BE2C (cell line): ENCODE data around the gene TEPSIN.

Source experiments
- DNase-seq: peaks from one replicate; pipeline ENCODE4 v3.0.0-alpha.2; 2020
- H3K27me3 ChIP-seq: fragments of 250-450 bp; sonication (Bioruptor Pico); 2 replicates; pipeline ENCODE4 v1.5.1; 2020; ENCODE audit warnings: mild to moderate bottlenecking
- H3K36me3 ChIP-seq: fragments of 250-450 bp; sonication (Bioruptor Pico); 2 replicates; pipeline ENCODE4 v1.5.1; 2020; ENCODE audit warnings: mild to moderate bottlenecking
- H3K4me1 ChIP-seq: fragments of 250-450 bp; sonication (Bioruptor Pico); 2 replicates; pipeline ENCODE4 v1.5.1; 2020
- H3K4me3 ChIP-seq: 2 replicates; pipeline ENCODE4 v1.5.1; 2011; ENCODE audit warnings: low read depth, low read length
- H3K9me3 ChIP-seq: fragments of 250-450 bp; sonication (Bioruptor Pico); 2 replicates; pipeline ENCODE4 v1.5.1; 2020
- CTCF ChIP-seq: IDR thresholded peaks from 2 replicates; pipeline ENCODE4 v1.5.1; 2012; ENCODE audit warnings: mild to moderate bottlenecking, low read depth, low read length

TEPSIN gene

DNA sequence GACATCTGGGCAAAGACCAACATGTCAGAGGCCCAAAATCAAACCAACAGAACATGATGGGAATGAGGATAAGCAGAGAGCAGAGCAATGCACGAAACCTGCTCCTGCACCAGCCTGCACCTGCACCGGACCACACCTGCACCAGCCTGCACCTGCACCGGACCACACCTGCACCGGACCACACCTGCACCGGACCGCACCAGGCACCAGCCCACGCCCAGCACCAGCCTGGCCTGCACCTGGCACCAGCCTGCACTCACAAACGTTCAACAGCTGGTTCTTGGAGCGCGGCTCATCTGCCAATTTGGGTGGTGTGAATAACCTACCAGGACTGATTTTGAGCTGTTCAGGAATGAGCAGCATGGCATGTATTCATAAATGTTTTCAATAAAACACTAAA is 34.3 kb downstream of the TEPSIN start:
- no peaks in the 10 kb centered on the region for H3K27me3 ChIP-seq
- peaks cover 3% of the 10 kb centered on the region; the same call in 1 of the 2 replicates for H3K36me3 ChIP-seq
- no peak overlapping the region for H3K4me3 ChIP-seq
- no peaks in the 10 kb centered on the region for H3K9me3 ChIP-seq
- no peak for TF ChIP-seq CTCF
- peaks cover 10% of the 10 kb centered on the region for H3K4me1 ChIP-seq
- no peak for DNase-seq

- no peaks in the 10 kb centered on the region for H3K27me3 ChIP-seq
- no peak for DNase-seq
- peaks cover 8% of the 10 kb centered on the region; the same call in 1 of the 2 replicates for H3K36me3 ChIP-seq
- no peak for TF ChIP-seq CTCF
- peaks cover 10% of the 10 kb centered on the region for H3K4me1 ChIP-seq
- H3K9me3 ChIP-seq, result no peaks in the 10 kb centered on the region
- H3K4me3 ChIP-seq, result no peak overlapping the region
Observed at GRCh38 chr17:81203136-81203535, 35.7 kb downstream of the TEPSIN start.

- H3K27me3 ChIP-seq, result no peaks in the 10 kb centered on the region
- H3K4me1 ChIP-seq, result peaks cover 10% of the 10 kb centered on the region
Observed at GRCh38 chr17:81202318-81202717, 36.5 kb downstream of the TEPSIN start.

GRCh38 chr17:81200695-81201580 is 37.9 kb downstream of the TEPSIN start:
- H3K36me3 ChIP-seq, result peaks cover 6% of the 10 kb centered on the region
- no peaks in the 10 kb centered on the region for H3K27me3 ChIP-seq
- H3K9me3 ChIP-seq, result no peaks in the 10 kb centered on the region
- peak; percentile 87 for DNase-seq
- peak; percentile 82 for TF ChIP-seq CTCF
- no peak overlapping the region for H3K4me3 ChIP-seq
- H3K4me1 ChIP-seq, result peaks cover 10% of the 10 kb centered on the region

More at GRCh38 chr17:81202318-81202717, 36.5 kb downstream of the TEPSIN start:
- no peaks in the 10 kb centered on the region for H3K9me3 ChIP-seq
- no peak overlapping the region for H3K4me3 ChIP-seq
- no peak for DNase-seq
- TF ChIP-seq CTCF, result no peak
- peaks cover 6% of the 10 kb centered on the region; the same call in 1 of the 2 replicates for H3K36me3 ChIP-seq

GRCh38 chr17:81200201-81200600 is 38.7 kb downstream of the TEPSIN start:
- Histone ChIP-seq H3K4me3 (no peak overlapping the region), H3K9me3 (no peaks in the 10 kb centered on the region), H3K4me1 (peaks cover 10% of the 10 kb centered on the region), H3K36me3 (peaks cover 6% of the 10 kb centered on the region), H3K27me3 (no peaks in the 10 kb centered on the region)
- no peak for TF ChIP-seq CTCF
- no peak for DNase-seq

DNA sequence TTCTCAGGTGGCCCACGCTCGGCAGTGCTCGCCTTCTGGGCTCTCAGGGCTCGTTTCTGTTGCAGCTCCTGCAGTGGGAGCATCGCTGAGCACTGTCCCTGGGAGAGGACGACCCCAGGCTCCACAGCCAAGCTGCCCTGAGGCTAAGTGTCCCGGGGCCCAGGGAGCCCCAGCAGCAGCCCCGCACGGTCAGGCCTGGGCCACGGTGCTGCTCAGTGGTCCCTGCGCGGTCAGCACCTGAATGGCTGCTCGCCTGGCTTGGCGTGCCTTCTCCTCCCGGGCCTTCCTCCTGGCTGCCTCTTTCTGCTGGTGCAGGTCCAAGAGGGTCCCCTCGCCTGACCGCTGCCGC is 39.4 kb downstream of the TEPSIN start:
- Histone ChIP-seq H3K4me3 (no peak overlapping the region), H3K9me3 (no peaks in the 10 kb centered on the region), H3K4me1 (peaks cover 10% of the 10 kb centered on the region), H3K36me3 (peaks cover 9% of the 10 kb centered on the region), H3K27me3 (no peaks in the 10 kb centered on the region)
- no peak for TF ChIP-seq CTCF
- DNase-seq, result no peak
